Esophagus muscularis mucosa (tissue), 4 donors: Measurements from ENCODE around the gene ANKRD13B.

Source experiments
- EP300 ChIP-seq: sonication (generic); formaldehyde crosslinking; IDR thresholded peaks from one replicate; pipeline ENCODE4 v1.6.1; 2017; ENCODE audit warnings: antibody characterized with exemption
- POLR2A ChIP-seq: fragments of 450-650 bp; IDR thresholded peaks from one replicate; pipeline ENCODE4 v1.6.1; 2017; ENCODE audit warnings: antibody characterized with exemption, moderate library complexity, mild to moderate bottlenecking, low read depth
- TF ChIP-seq, protein P1 (sequence below), 3 experiments: fragments of 200-600 bp in 2 of 3; fragments of 450-650 bp in 1 of 3; sonication (generic) in 2 of 3; IDR thresholded peaks; one replicate each; pipeline ENCODE4 v1.5.1; 2017 to 2019; ENCODE audit warnings: antibody characterized with exemption in 3 of 3, mild to moderate bottlenecking in 2 of 3, moderate library complexity in 1 of 3

DNA sequence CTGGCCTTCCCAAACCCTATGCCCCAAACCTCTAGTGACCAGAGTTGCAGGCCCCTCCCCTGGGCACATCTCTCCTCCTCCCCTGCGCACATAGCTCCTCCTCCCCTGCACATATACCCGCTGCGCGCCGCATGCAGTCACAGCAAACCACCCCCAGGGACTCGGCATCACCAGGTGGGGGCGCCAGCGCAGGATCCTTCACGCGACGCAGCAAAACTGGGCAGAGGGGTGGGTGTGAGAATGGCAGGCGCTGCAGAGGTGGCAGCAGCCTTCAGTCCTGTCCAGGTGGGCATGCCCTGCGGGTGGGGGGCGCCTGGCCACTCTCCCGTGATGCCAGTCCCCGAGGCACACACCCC lies 24.2 kb downstream of the ANKRD13B start:
- TF ChIP-seq POLR2A: no peak
- TF ChIP-seq, protein P1, sequence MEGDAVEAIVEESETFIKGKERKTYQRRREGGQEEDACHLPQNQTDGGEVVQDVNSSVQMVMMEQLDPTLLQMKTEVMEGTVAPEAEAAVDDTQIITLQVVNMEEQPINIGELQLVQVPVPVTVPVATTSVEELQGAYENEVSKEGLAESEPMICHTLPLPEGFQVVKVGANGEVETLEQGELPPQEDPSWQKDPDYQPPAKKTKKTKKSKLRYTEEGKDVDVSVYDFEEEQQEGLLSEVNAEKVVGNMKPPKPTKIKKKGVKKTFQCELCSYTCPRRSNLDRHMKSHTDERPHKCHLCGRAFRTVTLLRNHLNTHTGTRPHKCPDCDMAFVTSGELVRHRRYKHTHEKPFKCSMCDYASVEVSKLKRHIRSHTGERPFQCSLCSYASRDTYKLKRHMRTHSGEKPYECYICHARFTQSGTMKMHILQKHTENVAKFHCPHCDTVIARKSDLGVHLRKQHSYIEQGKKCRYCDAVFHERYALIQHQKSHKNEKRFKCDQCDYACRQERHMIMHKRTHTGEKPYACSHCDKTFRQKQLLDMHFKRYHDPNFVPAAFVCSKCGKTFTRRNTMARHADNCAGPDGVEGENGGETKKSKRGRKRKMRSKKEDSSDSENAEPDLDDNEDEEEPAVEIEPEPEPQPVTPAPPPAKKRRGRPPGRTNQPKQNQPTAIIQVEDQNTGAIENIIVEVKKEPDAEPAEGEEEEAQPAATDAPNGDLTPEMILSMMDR (IDR thresholded peaks at IDR 0.05): peak; percentile 36 to 56 (median 40)
- no peak for TF ChIP-seq EP300
